HG02623 (cell line): ENCODE results near the gene PTH2.

Experiments used
- ATAC-seq: cut with Tn5 transposase; IDR thresholded peaks from one replicate; pipeline ENCODE4 v1.9.1; 2021; ENCODE audit warnings: moderate library complexity; ENCODE audit not compliant: unreplicated experiment

Gene PTH2

GRCh38 chr19:49415102-49415809 is 8.0 kb downstream of the PTH2 start:
- no peak for ATAC-seq

GRCh38 chr19:49414256-49414655 is 9.0 kb downstream of the PTH2 start:
- ATAC-seq, result no peak

- ATAC-seq, result no peak
These were observed 9.9 kb downstream of the PTH2 start for GRCh38 chr19:49413348-49413747.

- ATAC-seq, result no peak
These were observed 11.4 kb downstream of the PTH2 start for GRCh38 chr19:49411681-49412326.

GRCh38 chr19:49409441-49410029 is 13.7 kb downstream of the PTH2 start:
- ATAC-seq, result no peak

GRCh38 chr19:49408816-49409440 is 14.3 kb downstream of the PTH2 start:
- no peak for ATAC-seq

GRCh38 chr19:49407482-49408015 is 15.7 kb downstream of the PTH2 start:
- no peak for ATAC-seq

- ATAC-seq, result no peak
These were observed 16.2 kb downstream of the PTH2 start for GRCh38 chr19:49407079-49407478.

GRCh38 chr19:49403404-49404187 is 19.6 kb downstream of the PTH2 start:
- no peak for ATAC-seq

GRCh38 chr19:49400029-49400428 is 23.2 kb downstream of the PTH2 start:
- no peak for ATAC-seq

GRCh38 chr19:49398931-49399330 is 24.3 kb downstream of the PTH2 start:
- no peak for ATAC-seq

GRCh38 chr19:49398001-49398615 is 25.1 kb downstream of the PTH2 start:
- ATAC-seq, result no peak

GRCh38 chr19:49396738-49397505 is 26.3 kb downstream of the PTH2 start:
- no peak for ATAC-seq

GRCh38 chr19:49395581-49396407 is 27.4 kb downstream of the PTH2 start:
- no peak for ATAC-seq

- no peak for ATAC-seq
These were observed 29.4 kb downstream of the PTH2 start for GRCh38 chr19:49393881-49394280.

- ATAC-seq, result no peak
These were observed 31.5 kb downstream of the PTH2 start for GRCh38 chr19:49391581-49392399.

- no peak for ATAC-seq
These were observed 32.3 kb downstream of the PTH2 start for GRCh38 chr19:49390929-49391359.
